HG03045 (cell line): ENCODE measurements around the gene EMILIN2.
"Not testable (repeated sequence)": the region's sequence is repeated elsewhere in the genome, so short reads cannot be mapped to it uniquely, and the experiment has no call there.

Experiments
- ATAC-seq: cut with Tn5 transposase; IDR thresholded peaks from one replicate; pipeline ENCODE4 v1.9.1; 2021; ENCODE audit warnings: mild to moderate bottlenecking, moderate library complexity; ENCODE audit not compliant: unreplicated experiment

The EMILIN2 gene

DNA sequence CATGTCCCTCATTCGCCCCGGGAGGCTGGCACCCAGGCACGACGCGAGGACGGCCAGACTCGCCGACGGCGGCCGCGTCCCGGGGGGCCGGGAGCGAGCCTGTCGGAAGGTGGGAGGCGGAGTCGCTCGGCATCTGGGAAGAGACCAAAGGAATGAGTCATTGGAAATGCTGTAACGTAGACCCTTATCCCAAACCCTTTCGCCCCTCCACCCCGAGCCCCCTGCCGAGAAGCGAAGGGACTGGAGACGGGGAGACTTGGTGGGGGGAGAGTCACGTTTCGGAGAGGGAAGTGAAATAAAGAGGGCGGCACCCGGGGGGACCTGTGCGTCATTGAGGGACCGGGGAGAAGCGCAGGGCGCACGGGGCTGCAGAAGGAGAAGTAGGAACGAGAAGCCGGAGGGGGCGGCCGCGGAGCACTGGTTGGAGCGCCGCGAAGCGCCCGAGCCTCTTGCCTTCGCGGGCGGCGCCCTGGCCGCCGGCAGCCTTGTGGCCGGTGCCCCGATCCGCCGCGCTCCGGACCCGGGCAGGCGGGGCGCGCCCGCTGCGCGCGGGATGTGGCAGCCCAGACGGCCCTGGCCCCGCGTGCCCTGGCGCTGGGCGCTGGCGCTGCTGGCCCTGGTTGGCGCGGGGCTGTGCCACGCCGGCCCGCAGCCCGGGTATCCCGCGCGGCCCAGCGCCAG is at the start of gene EMILIN2:
Gene EMILIN2 (plus strand): TSS at position 371 of the 681 bp plus-strand sequence. CDS start 183 bp downstream, at position 554.
- ATAC-seq = peak; percentile 34

DNA sequence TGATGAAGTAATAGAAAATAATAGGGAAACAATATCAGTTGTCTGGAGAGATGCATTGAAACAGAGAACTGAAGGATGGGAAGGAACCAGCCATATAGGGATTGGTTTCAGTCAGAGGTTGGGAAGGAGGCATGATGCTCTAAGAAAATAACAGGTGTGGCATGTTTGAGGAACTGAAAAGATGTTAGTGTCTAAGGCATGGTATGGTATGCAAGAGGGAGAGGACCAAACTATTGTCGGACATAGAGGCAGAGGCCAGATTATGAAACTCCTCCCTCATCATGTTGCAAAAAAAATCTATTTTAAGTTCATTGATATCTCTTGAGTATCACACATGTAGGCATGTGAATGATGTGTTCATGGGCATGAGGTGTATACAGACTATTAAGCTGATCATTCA is 48.9 kb upstream of the EMILIN2 start:
- ATAC-seq = no peak

DNA sequence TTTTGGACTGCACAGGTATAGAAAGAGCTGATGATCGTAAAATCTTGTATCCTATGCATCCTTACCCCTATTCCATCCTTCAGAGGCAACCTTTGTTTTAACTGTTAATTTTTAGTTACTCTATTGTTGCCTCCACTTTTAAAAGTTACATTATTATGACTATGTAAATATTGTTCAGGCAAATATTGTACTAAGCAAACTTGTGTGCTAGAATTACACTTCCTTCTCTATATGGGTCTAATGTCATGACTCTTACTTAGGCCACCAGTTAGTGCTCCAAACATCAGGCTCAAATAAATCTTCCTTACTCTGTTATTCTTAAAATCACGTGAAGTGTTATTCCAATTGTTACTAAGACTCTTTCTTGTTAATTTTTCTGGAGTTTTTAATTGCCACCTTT is 47.4 kb upstream of the EMILIN2 start:
- no peak for ATAC-seq

DNA sequence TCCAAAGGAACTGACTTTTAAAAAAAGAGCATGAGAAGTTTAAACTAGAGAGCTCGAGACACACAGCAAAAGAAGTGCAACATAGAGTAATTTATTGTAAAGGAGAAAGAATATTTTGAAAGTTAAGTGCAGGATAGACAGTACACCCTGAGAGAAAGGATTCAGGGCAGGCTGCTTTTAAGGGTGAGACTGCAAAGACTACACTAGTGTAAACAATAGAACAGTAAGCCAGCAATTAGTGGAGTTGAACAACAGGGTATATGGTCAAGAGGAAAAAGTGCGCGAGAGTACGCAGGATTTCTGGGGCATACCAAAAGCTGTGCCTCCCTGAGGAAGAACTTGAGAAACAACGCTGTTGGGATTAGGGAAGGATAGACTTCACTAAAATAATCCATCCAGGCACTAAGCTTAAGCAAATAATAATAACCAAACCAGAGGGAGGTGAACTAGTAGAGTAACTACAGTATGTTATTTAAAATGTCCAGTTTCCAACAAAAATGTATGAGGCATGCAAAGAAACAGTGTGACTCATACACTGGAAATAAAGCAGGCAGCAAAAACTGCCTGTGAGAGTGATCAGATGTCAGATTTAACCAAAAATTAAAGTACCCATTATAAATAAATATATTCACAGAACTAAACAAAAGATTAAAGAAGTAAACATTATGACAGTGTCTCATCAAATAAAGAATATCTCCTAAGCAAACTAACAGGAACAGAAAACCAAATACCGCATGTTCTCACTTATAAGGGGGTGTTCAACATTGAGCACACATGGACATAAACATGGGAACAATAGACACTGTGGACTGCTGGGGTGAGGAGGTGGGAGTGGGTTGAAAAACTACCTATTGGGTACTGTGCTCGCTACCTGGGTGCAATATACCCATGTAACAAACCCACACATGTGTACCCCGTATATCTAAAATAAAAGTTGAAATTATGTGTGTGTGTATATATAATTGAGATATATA is 40.5 kb upstream of the EMILIN2 start:
- ATAC-seq = no peak

DNA sequence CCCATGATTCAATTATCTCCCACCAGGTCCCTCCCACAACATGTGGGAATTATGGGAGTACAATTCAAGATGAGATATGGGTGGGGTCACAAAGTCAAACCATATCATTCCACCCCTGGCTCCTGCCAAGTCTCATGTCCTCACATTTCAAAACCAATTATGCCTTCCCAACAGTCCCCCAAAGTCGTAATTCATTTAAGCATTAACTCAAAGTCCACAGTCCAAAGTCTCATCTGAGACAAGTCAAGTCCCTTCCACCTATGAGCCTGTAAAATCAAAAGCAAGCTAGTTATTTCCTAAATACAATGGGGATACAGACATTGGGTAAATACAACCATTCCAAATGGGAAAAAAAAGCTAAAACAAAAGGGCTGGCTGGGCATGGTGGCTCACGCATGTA is 38.2 kb upstream of the EMILIN2 start:
- not testable (repeated sequence) for ATAC-seq

DNA sequence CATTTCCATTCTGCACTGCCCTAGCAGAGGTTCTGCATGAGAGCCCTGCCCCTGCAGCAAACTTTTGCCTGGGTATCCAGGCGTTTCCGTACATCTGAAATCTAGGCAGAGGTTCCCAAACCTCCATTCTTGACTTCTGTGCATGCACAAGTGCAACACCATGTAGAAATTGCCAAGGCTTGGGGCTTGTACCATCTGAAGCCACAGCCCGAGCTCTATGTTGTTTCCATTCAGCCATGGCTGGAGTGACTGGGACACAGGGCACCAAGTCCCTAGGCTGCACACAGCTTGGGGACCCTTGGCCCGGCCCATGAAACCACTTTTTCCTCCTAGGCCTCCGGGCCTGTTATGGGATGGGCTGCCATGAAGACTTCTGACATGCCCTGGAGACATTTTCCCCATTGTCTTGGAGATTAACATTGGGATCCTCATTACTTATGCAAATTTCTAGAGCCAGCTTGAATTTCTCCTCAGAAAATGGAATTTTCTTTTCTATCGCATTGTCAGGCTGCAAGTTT is 37.1 kb upstream of the EMILIN2 start:
- ATAC-seq = not testable (repeated sequence)

DNA sequence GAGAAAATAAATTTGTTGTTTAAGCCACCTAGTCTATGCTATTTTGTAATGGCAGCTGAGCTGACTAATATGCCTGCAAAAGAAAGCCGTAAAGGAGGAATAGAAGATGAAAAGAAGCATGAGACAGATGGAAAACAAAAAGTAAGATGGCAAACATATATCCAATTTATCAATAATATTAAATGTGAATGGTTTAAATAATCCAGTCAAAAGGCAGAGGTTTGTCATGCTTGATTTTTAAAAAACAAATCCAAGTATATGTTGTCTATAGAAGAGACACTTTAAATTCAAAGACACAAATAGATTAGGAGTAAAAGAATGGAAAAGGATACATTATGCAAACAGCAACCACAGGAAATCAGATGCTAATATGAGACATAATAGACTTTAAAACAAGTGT is 35.4 kb upstream of the EMILIN2 start:
- no peak for ATAC-seq

DNA sequence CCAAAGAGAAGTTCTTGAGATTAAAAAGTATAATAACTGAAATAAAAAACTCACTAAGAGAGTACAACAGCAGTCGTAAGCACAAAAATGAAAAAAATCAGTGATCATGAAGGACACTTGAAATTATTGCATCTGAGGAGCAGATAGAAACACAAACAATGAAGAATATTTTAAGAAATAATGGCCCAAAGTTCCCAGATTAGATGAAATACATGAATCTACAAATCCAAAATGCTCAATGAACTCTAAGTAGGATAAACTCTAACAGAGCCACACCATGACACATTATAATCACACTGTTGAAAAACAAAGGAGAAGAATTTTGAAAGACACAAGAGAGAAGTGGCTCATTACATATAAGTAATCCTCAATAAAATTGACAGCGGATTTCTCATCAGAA is 31.9 kb upstream of the EMILIN2 start:
- ATAC-seq = no peak

DNA sequence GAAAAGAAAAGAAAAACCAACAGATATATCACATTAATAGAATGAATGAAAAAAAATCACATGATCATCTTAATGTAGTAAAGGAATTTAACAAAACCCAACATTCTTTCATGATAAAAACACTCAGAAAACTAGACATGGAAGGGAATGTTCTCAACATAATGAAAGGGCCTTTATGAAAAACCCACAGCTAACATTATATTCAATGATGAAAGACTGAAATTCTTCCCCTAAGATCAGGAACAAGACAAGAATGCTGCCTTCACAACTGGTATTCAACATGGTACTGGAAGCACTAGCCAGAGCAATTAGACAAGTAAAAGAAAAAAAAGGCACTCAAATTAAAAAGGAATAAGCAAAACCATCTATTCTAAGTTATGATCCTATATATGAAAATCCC is 28.5 kb upstream of the EMILIN2 start:
- no peak for ATAC-seq

DNA sequence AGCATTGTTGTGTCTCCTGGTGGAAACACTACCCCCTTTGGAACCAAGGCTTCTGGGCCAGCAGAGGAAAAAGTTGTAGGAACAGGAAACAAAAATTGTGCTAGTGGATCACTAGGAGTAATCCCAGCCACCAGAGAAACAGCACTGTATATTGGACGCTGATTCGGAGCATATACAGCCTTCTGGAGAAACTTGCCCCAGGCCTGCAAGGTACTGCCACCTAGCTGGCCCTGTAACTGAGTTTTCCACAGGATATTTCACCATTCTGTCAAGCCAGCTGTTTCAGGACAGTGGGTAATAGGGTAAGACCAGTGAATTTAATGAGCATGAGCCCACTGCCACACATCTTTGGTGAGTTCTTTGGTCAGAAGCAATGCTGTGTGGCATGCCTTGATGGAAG is 25.1 kb upstream of the EMILIN2 start:
- no peak for ATAC-seq

DNA sequence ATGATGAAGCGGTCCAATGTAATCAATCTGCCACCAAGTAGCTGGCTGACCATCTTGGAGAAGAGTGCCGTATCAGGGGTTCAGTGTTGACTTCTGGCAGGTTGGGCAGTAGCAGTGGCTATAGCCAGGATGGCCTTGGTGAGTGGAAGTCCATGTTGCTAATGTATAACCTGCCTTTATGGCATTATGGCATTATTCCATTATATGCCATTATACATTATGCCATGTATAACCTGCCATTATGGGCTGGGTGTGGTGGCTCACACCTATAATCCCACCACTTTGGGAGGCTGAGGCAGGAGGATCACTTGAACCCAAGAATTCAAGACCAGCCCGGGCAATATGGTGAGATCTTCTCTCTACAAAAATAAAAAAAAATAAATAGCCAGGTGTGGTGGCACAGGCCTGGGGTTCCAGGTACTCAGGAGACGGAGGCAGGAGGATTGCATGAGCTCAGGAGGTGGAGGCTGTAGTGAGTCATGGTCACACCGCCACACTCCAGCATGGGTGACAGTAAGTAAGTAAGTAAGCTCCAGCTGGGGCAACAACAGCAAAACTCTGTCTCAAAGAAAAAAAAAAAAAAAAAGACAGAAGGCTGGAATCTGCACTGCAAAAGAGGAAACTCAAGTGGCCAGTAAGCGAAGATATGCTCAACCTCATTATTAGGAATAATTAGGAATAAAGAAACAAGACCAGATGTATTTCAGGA is 24.4 kb upstream of the EMILIN2 start:
- no peak for ATAC-seq

DNA sequence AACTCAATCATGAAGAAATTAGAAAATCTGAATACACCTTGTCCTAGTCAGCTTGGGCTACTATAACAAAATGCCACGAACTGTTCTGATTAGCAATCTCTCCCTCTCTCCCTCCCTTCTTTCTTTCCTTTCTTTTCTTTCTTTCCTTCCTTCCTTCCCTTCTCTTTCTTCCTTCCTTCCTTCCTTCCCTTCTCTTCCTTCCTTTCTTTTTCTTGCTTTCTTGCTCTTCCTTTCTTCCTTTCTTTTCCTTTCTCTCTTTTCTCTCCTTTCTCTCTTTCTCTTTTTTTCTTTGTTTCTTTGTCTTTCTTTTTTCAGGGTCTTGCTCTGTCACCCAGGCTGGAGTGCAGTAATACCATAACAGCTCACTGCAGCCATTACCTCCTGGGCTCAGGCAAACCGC is 23.6 kb upstream of the EMILIN2 start:
- no peak for ATAC-seq

DNA sequence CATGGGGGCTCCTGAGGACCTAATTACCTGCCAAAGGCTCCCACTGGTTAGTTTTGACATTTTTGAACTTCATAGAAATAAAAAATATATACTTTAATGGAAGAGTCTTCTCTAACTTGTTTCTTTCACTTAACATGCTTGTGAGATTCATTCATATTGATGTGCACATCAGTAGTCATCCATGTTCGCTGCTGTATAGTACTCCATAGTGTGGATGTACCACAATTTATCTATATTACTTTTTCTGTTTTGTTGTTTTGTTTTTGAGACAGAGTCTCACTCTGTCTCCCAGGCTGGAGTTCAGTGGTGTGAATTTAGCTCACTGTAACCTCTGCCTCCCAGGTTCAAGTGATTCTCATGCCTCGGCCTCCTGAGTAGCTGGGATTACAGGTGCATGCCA is 22.8 kb upstream of the EMILIN2 start:
- no peak for ATAC-seq

DNA sequence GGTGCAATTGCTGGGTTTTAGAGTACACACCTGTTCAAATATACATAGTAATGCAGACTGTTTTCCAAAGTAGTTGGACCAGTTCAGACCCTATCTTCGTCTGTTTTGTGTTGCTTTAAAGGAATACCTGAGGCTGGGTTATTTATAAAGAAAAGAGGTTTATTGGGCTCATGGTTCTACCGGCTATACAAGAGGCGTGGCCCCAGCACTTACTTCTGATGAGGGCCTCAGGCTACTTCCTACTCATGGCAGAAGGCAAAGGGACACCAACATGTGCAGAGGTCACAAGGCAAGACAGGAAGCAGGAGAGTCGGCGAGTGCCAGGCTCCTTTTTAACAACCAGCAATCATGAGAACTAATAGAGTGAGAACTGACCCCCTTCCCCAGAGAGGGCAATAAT is 21.9 kb upstream of the EMILIN2 start:
- ATAC-seq = no peak

DNA sequence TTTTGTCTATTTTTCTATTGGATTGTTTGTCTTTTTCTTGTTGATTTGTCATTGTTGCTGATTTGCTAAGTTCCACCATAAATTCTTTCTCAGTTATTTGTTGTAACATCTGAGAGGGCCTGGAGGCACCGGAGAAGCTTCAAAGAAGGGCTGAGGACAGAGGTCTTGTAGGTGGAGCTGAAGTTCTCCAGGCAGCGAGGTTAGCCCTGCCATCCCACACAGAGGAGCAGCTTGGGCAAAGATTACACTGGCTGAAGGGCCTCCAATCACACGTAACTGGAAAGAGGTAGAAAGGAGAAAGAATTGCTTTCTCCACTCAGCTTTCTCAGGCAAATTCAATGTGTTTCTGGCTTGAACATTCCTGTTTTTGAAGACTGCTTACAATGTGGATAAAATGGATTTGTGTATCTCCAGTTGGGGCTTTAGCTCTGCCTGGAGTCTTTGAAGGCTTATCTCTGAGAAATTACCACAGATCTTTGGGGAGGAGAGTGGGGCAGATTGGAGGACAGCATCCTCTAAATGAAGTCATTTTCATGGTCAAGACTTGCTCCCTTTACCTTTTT is 21.1 kb upstream of the EMILIN2 start:
- ATAC-seq = no peak

DNA sequence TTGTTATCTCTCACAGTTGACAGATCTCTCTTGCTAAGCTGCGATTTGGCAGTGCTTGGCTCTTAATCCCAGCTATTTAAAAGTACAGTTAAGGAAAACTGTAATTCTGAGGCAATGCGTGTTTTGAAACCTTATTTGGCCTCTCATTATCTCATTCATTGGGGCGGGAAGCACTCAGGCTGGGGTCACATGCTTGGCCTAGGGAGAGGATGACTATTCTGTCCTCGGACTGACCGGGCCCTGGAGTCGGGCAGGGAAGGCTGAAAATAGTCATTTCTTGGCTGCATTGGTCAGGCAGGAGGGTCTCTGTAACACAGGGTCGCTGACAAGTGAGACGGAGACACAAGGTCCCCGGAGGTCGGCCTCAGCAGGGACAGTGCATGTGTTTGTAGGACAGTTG is 20.2 kb upstream of the EMILIN2 start:
- no peak for ATAC-seq

DNA sequence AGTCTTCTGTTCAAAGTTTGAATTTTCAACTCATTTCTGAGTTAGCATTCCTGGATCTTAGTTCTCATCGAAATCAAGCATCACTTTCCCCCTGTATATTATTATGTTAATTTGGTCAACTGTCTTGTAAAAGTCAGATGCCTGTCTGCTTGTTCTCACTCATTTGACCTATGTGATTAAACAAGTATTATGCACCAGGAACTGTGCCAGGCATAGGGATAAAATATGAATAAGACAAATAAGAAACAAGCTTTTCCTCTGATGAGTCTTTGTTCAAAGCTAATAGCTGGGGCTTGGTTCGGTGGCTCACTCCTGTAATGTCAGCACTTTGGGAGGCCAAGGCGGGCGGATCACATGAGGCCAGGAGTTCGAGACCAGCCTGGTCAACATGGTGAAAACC is 19.7 kb upstream of the EMILIN2 start:
- ATAC-seq = no peak

DNA sequence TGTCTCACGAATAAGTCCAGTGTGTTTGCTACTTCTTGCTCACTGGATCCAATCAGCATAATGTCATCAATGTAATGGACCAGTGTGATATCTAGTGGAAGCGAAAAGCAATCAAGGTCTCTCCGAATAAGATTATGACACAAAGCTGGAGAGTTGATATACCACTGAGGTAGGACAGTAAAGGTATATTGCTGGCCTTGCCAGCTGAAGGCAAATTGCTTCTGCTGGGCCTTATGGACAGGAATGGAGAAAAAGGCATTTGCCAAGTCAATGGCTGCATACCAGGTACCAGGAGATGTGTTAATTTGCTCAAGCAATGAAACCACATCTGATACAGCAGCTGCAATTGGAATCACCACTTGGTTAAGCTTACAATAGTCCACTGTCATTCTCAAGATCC is 10.7 kb upstream of the EMILIN2 start:
- not testable (repeated sequence) for ATAC-seq

DNA sequence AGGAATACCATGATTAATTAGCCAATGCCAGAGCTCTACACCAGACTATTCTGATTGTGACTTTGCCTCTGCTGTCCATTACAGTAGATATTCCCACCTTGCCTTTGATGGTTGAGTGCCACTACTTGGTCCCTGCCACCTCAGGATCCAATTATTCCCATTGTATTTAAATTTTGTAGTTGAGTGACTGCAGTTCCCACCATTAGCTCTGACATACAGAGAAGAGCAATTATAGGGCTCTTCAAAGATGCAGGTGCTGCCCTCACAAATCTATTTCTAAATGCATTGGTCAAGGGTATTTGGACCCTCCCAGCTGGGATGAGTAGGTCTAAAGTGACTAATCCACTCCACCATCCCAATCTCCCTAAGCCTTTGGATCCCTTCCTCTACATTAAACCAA is 9.5 kb upstream of the EMILIN2 start:
- ATAC-seq = not testable (repeated sequence)

DNA sequence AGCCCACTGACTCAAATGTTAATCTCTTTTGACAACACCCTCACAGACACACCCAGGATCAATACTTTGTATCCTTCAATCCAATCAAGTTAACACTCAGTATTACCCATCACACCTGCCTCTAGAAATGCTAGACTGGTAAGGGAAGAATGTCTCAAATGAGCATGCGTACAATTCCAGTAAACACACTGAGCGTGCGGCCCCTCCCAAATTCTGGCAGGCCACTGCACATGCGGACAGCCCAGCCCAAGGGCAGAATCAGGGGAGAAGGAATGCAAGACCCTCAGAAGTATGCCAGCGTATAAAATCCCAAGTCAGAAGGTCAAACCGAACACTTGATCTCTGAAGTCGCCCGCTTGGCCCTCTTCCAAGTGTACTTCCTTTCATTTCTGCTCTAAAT is 7.6 kb upstream of the EMILIN2 start:
- no peak for ATAC-seq

DNA sequence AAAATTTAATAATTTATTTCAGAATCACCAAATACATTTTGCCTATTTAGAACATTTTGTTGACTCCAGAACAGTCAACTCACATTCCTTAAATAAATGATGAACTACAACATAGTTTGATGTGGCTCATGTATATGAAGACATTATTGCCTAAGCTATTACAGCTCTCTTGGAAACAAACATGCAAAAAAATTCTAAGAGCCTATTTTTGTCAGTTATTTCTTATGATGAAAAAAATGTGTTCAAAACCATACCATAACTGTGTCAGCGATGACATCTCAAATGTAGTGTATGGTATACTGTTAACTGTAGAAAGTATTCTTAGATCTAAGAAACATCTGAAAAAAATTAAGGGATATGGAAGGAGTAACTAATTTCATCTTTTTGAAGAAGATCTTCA is 6.3 kb upstream of the EMILIN2 start:
- no peak for ATAC-seq
